Neural cell (in vitro differentiated cells): Measurements from ENCODE around the gene CLCN4.

ENCODE experiments used
- CTCF ChIP-seq: fragments of 450-650 bp; IDR thresholded peaks from 2 replicates; pipeline ENCODE4 v1.5.1; 2014; ENCODE audit warnings: antibody characterized with exemption, mild to moderate bottlenecking, moderate library complexity; ENCODE audit not compliant: poor library complexity, severe bottlenecking
- EP300 ChIP-seq: fragments of 450-650 bp; conservative IDR thresholded peaks from 2 replicates; pipeline ENCODE4 v1.6.1; 2014; ENCODE audit warnings: antibody characterized with exemption, mild to moderate bottlenecking, moderate library complexity; ENCODE audit not compliant: poor library complexity, severe bottlenecking
- EZH2 ChIP-seq: fragments of 200-600, 300-800 bp; shearing (Covaris generic), sonication (generic); IDR thresholded peaks from 2 replicates; pipeline ENCODE4 v1.6.1; 2014; ENCODE audit warnings: antibody characterized with exemption, low read length, borderline replicate concordance, mild to moderate bottlenecking; ENCODE audit not compliant: insufficient read depth, poor library complexity, severe bottlenecking
- MXI1 ChIP-seq: fragments of 450-650 bp; conservative IDR thresholded peaks from 2 replicates; pipeline ENCODE4 v1.6.1; 2014; ENCODE audit warnings: antibody characterized with exemption, mild to moderate bottlenecking; ENCODE audit not compliant: poor library complexity, severe bottlenecking
- POLR2AphosphoS5 ChIP-seq: IDR thresholded peaks from 2 replicates; pipeline ENCODE4 v1.6.1; 2012
- SMC3 ChIP-seq: fragments of 450-650 bp; conservative IDR thresholded peaks from 2 replicates; pipeline ENCODE4 v1.6.1; 2014; ENCODE audit warnings: antibody characterized with exemption, mild to moderate bottlenecking, moderate library complexity; ENCODE audit not compliant: poor library complexity
- TAF1 ChIP-seq: IDR thresholded peaks from 2 replicates; pipeline ENCODE4 v1.6.1; 2012; ENCODE audit warnings: low read depth

GRCh38 chrX:10163031-10163430 lies 6.3 kb downstream of the CLCN4 start:
- TF ChIP-seq EP300 (no peak), EZH2 (no peak), POLR2AphosphoS5 (no peak), CTCF (no peak), TAF1 (no peak), SMC3 (no peak), MXI1 (no peak)
